Suprapubic skin (tissue), 4 donors: Measurements from ENCODE around the gene ZNF543. TPM values are rescaled to one million over a fixed set of nuclear protein-coding genes. Genes with fewer than 3 reads are reported as not detected.
"Not testable (repeated sequence)": the region's sequence is repeated elsewhere in the genome, so short reads cannot be mapped to it uniquely, and the experiment has no call there.

Experiments
- DNase-seq, 2 donors: peaks; one replicate each; pipeline ENCODE4 v3.0.0-alpha.2; 2019; ENCODE audit warnings: low spot score in 2 of 2
- H3K27ac ChIP-seq: fragments of 200-600 bp; sonication (generic); one replicate; pipeline ENCODE4 v1.5.1; 2019
- H3K27me3 ChIP-seq: fragments of 200-600 bp; sonication (generic); one replicate; pipeline ENCODE4 v1.5.1; 2019
- H3K36me3 ChIP-seq: fragments of 200-600 bp; sonication (generic); one replicate; pipeline ENCODE4 v1.5.1; 2019
- H3K4me1 ChIP-seq: fragments of 200-600 bp; sonication (generic); one replicate; pipeline ENCODE4 v1.5.1; 2019
- H3K4me3 ChIP-seq: fragments of 200-600 bp; sonication (generic); one replicate; pipeline ENCODE4 v1.5.1; 2019; ENCODE audit warnings: mild to moderate bottlenecking
- H3K9me3 ChIP-seq: fragments of 200-600 bp; sonication (generic); one replicate; pipeline ENCODE4 v1.5.1; 2019
- EP300 ChIP-seq: sonication (generic); formaldehyde crosslinking; IDR thresholded peaks from one replicate; pipeline ENCODE4 v1.6.1; 2017; ENCODE audit warnings: antibody characterized with exemption
- POLR2A ChIP-seq, 2 donors: fragments of 450-650 bp; IDR thresholded peaks; one replicate each; pipeline ENCODE4 v1.6.1; 2017; ENCODE audit warnings: antibody characterized with exemption in 2 of 2, mild to moderate bottlenecking in 2 of 2, moderate library complexity in 2 of 2
- POLR2AphosphoS5 ChIP-seq, 3 donors: sonication (generic); formaldehyde crosslinking; IDR thresholded peaks; one replicate each; pipeline ENCODE4 v1.6.1; 2017; ENCODE audit warnings: antibody characterized with exemption in 3 of 3
- WGBS: methylation state at CpG from one replicate; pipeline ENCODE4 v1.1.5; 2018; 5-methylcytosine and 5-hydroxymethylcytosine counted together
- total RNA-seq, 4 donors: library from RNA; depleted of rRNA; stranded (reverse); fragments of >200 nt; gene quantifications; one replicate each; pipeline ENCODE4 v1.1.0, GENCODE V29; 2016
- TF ChIP-seq, protein P1 (sequence below), 2 donors: fragments of 200-600 bp in 1 of 2; fragments of 450-650 bp in 1 of 2; sonication (generic) in 1 of 2; IDR thresholded peaks; one replicate each; pipeline ENCODE4 v1.5.1; 2016 to 2019; ENCODE audit warnings: antibody characterized with exemption in 2 of 2, mild to moderate bottlenecking in 1 of 2, moderate library complexity in 1 of 2

Gene ZNF543
- 10 to 100 TPM in 3 of 4 donors, 1 to 10 TPM in 1; 9.8 to 15.8 (median 11.6) TPM for total RNA-seq

DNA sequence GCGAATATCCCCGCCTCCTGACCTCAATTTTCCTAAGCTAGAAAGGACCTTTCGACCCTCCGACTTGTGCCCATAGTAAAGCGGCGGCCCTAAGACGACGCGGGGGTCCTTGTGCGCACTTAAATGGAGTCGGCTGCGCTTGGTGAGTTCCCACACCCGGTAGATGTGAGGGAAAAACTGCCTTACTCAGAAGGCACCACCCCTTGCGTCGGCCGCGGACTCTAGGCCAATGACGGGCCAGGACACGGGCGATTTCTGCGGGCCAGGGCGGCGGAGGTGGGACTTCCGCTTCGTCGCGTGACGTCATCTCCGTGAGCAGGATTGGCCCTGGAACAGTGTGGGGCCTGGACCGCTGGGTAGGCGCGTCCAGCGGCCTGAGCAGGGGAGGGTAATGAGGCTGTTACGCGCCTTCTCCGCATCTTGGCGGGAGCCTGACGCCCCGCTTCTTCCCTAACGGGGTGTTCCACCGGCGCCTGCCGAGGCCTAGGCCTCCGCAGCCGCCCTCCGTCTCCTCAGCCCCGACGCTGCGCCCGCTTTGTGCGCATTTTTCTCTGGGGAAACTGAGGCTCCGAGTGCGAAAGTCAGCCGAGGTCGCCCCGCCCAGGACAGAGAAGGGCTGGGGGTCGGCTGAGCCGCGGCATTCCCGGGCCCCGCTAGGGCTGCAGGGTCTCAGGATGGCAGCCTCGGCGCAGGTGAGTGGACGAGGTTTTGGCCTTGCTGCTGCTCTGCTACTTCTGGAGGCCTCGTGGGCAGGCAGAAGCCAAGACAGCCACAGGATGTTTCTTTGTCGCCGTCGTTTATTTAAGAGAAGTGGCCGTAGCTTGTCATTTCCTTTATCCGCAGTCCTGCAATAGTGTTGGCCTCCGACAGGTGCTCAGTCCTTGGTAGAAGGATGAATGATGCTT is at the start of gene ZNF543:
Gene ZNF543, plus strand, starts transcription at position 293 of the 905 bp plus-strand sequence. Its CDS starts 382 bp downstream, at position 675.
- peak within 1 kb of the TSS; percentile 73 for H3K27ac ChIP-seq
- H3K4me3 ChIP-seq: peak within 1 kb of the TSS; percentile 68
- under 1% methylated on average over 61 of the region's 71 CpGs for WGBS
- TF ChIP-seq POLR2A (IDR thresholded peaks at IDR 0.05) (peak in 1 of 2 donors; percentile 66), POLR2AphosphoS5 (IDR thresholded peaks at IDR 0.05) (peak in 2 of 3 donors; percentile 70 to 84)
- TF ChIP-seq, protein P1, sequence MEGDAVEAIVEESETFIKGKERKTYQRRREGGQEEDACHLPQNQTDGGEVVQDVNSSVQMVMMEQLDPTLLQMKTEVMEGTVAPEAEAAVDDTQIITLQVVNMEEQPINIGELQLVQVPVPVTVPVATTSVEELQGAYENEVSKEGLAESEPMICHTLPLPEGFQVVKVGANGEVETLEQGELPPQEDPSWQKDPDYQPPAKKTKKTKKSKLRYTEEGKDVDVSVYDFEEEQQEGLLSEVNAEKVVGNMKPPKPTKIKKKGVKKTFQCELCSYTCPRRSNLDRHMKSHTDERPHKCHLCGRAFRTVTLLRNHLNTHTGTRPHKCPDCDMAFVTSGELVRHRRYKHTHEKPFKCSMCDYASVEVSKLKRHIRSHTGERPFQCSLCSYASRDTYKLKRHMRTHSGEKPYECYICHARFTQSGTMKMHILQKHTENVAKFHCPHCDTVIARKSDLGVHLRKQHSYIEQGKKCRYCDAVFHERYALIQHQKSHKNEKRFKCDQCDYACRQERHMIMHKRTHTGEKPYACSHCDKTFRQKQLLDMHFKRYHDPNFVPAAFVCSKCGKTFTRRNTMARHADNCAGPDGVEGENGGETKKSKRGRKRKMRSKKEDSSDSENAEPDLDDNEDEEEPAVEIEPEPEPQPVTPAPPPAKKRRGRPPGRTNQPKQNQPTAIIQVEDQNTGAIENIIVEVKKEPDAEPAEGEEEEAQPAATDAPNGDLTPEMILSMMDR (IDR thresholded peaks at IDR 0.05): no peak
- H3K9me3 ChIP-seq: no peaks in the 10 kb centered on the region
- H3K27me3 ChIP-seq: peaks cover 9% of the 10 kb centered on the region
- peak; percentile 96 to 97 for DNase-seq
- H3K4me1 ChIP-seq: peaks cover 26% of the 10 kb centered on the region
- H3K36me3 ChIP-seq: peaks cover 24% of the 10 kb centered on the region

DNA sequence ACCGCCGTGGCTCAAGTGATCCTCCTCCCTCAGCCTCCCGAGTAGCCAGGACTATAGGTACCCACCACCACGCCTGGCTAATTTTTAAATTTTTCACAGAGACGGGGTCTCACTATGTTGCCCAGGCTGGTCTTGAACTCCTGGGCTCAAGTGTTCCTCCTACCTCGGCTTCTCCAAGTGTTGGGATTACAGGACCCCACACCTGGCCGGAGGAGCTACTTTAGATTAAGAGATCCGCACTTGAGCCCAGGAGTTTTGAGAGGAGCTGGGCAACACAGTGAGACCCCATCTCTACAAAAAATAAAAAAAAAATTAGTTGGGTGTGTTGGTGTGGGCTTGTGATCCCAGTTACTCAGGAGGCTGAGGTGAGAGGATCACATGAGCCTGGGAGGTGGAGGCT is 49.0 kb upstream of the ZNF543 start:
- H3K4me3 ChIP-seq: no peak overlapping the region
- no peaks in the 10 kb centered on the region for H3K4me1 ChIP-seq
- H3K9me3 ChIP-seq: no peaks in the 10 kb centered on the region
- DNase-seq: no peak
- TF ChIP-seq, protein P1 (IDR thresholded peaks at IDR 0.05): no peak
- TF ChIP-seq EP300: no peak
- TF ChIP-seq POLR2AphosphoS5 (IDR thresholded peaks at IDR 0.05): no peak
- TF ChIP-seq POLR2A (IDR thresholded peaks at IDR 0.05): no peak
- H3K36me3 ChIP-seq: peaks cover 9% of the 10 kb centered on the region
- WGBS: 96% methylated on average over 8 of the region's 8 CpGs
- H3K27ac ChIP-seq: no peak overlapping the region
- H3K27me3 ChIP-seq: no peaks in the 10 kb centered on the region

DNA sequence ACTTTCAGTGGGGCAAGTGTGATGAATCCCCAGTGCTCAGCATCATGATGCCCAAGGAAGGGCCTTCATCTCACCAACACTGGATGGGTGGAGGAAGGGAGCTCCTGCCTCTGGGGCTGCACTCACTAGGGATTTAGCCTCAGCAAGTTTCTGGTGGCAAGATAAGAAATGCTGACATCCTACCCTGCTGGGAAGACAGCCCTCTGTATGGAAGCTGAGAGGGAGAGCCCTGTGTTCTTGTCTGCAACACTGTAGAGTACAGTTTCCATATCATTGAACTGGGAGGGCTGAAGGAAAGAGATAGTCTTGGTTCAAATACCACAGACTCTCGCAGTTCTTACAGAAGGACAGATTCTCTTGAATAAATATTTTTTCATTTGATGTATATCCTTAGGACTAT is 47.3 kb upstream of the ZNF543 start:
- WGBS: 58% methylated on average over 1 of the region's 1 CpG
- no peak overlapping the region for H3K27ac ChIP-seq
- H3K4me3 ChIP-seq: no peak overlapping the region
- H3K27me3 ChIP-seq: no peaks in the 10 kb centered on the region
- H3K9me3 ChIP-seq: no peaks in the 10 kb centered on the region
- no peak for TF ChIP-seq POLR2A (IDR thresholded peaks at IDR 0.05)
- no peak for TF ChIP-seq EP300
- no peak for TF ChIP-seq POLR2AphosphoS5 (IDR thresholded peaks at IDR 0.05)
- TF ChIP-seq, protein P1 (IDR thresholded peaks at IDR 0.05): no peak
- no peak for DNase-seq
- no peaks in the 10 kb centered on the region for H3K4me1 ChIP-seq
- H3K36me3 ChIP-seq: peaks cover 9% of the 10 kb centered on the region

DNA sequence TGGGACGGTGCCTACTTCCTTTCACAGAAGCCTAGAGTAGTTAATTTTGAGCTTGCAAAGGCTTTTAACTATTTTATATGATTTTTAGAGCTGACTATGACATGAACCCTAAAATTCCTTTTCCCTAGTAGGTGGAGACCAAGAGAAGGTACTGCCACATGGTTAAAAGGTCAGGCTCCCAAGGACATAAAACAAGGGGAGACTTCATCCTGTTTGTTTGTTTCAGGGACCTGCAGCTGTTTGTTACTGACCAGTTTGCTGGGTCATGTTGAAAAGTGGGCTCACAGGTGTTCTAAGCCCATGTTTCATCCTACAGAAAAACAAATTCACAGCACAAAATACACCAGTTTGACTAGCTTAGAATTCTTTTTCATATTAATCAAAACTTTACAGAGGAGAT is 43.8 kb upstream of the ZNF543 start:
- Histone ChIP-seq H3K4me3 (no peak overlapping the region), H3K9me3 (no peaks in the 10 kb centered on the region), H3K27me3 (no peaks in the 10 kb centered on the region), H3K27ac (no peak overlapping the region), H3K4me1 (peaks cover 6% of the 10 kb centered on the region), H3K36me3 (no peaks in the 10 kb centered on the region)
- TF ChIP-seq POLR2A (IDR thresholded peaks at IDR 0.05) (no peak), POLR2AphosphoS5 (IDR thresholded peaks at IDR 0.05) (no peak), EP300 (no peak)
- TF ChIP-seq, protein P1 (IDR thresholded peaks at IDR 0.05): no peak
- no peak for DNase-seq
- WGBS: 81% methylated on average over 1 of the region's 1 CpG

DNA sequence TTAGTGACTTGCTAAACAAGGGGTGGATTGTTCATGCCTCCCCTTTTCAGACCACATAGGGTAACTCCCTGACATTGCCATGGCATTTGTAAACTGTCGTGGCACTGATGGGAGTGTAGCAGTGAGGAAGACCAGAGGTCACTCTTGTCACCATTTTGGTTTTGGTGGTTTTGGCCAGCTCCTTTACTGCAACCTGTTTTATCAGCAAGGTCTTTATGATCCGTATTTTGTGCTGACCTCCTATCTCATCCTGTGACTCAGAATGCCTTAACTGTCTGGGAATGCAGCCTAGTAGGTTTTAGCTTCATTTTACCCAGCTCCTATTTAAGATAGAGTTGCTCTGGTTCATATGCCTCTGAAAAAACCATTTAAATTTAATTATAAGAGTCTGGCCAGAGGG is 41.8 kb upstream of the ZNF543 start:
- DNase-seq, H3K4me3 ChIP-seq, H3K9me3 ChIP-seq, H3K27ac ChIP-seq, H3K36me3 ChIP-seq, H3K27me3 ChIP-seq: not testable (repeated sequence)
- peaks cover 24% of the 10 kb centered on the region for H3K4me1 ChIP-seq
- WGBS: 84% methylated on average over 2 of the region's 2 CpGs
